SK-N-SH treated with all-trans-retinoic acid at 6 μM for 48 hours (cell line): ENCODE data around the gene HS1BP3.

Source experiments
- ATAC-seq: fragments of 200-7000 bp; cut with Tn5 transposase; 3 replicates; pipeline ENCODE4 v1.9.1; 2020; ENCODE audit warnings: mild to moderate bottlenecking, moderate library complexity
- ARNTL ChIP-seq: fragments of 450-650 bp; formaldehyde crosslinking; IDR thresholded peaks from 2 replicates; pipeline ENCODE4 v1.5.0; 2020; ENCODE audit warnings: low read depth, mild to moderate bottlenecking, moderate library complexity, borderline replicate concordance
- BACH2 ChIP-seq: fragments of 250-450 bp; sonication (Bioruptor Pico); IDR thresholded peaks from 2 replicates; pipeline ENCODE4 v1.9.0; 2021; ENCODE audit warnings: mild to moderate bottlenecking, borderline replicate concordance
- CREB5 ChIP-seq: fragments of 250-450 bp; sonication (Bioruptor Pico); IDR thresholded peaks from 2 replicates; pipeline ENCODE4 v1.5.1; 2020; ENCODE audit warnings: low read depth, mild to moderate bottlenecking, moderate library complexity
- CSDC2 ChIP-seq: fragments of 250-450 bp; sonication (Bioruptor Pico); IDR thresholded peaks from 2 replicates; pipeline ENCODE4 v1.5.0; 2020; ENCODE audit warnings: mild to moderate bottlenecking, moderate library complexity
- GLIS3 ChIP-seq: fragments of 250-450 bp; sonication (Bioruptor Pico); IDR thresholded peaks from 2 replicates; pipeline ENCODE4 v1.5.0; 2020; ENCODE audit warnings: mild to moderate bottlenecking, moderate library complexity
- OSR1 ChIP-seq: fragments of 250-450 bp; sonication (Bioruptor Pico); IDR thresholded peaks from 2 replicates; pipeline ENCODE4 v1.8.0; 2022; ENCODE audit warnings: moderate library complexity, mild to moderate bottlenecking, inconsistent platforms
- PPARA ChIP-seq: fragments of 250-450 bp; sonication (Bioruptor Pico); IDR thresholded peaks from 2 replicates; pipeline ENCODE4 v1.5.0; 2020; ENCODE audit warnings: mild to moderate bottlenecking, borderline replicate concordance
- RARB ChIP-seq: fragments of 250-450 bp; sonication (Bioruptor Pico); IDR thresholded peaks from 2 replicates; pipeline ENCODE4 v1.8.0; 2021; ENCODE audit warnings: mild to moderate bottlenecking, moderate library complexity
- SNAI2 ChIP-seq: fragments of 250-450 bp; sonication (Bioruptor Pico); IDR thresholded peaks from 2 replicates; pipeline ENCODE4 v1.5.0; 2020; ENCODE audit warnings: mild to moderate bottlenecking, moderate library complexity
- TOX ChIP-seq: fragments of 250-450 bp; sonication (Bioruptor Pico); IDR thresholded peaks from 2 replicates; pipeline ENCODE4 v1.8.0; 2021; ENCODE audit warnings: mild to moderate bottlenecking, moderate library complexity, borderline replicate concordance
- ZC3H10 ChIP-seq: fragments of 250-450 bp; sonication (Bioruptor Pico); IDR thresholded peaks from 2 replicates; pipeline ENCODE4 v1.5.1; 2021; ENCODE audit warnings: mild to moderate bottlenecking, moderate library complexity
- ZFP3 ChIP-seq: fragments of 250-450 bp; sonication (Bioruptor Pico); IDR thresholded peaks from 2 replicates; pipeline ENCODE4 v1.5.0; 2020; ENCODE audit warnings: mild to moderate bottlenecking, moderate library complexity
- ZFP30 ChIP-seq: fragments of 450-650 bp; formaldehyde crosslinking; IDR thresholded peaks from 2 replicates; pipeline ENCODE4 v1.5.0; 2022; ENCODE audit warnings: mild to moderate bottlenecking, moderate library complexity
- ZNF565 ChIP-seq: fragments of 450-650 bp; formaldehyde crosslinking; conservative IDR thresholded peaks from 2 replicates; pipeline ENCODE4 v1.5.0; 2020; ENCODE audit warnings: low read depth, mild to moderate bottlenecking, moderate library complexity
- ZNF70 ChIP-seq: fragments of 450-650 bp; formaldehyde crosslinking; IDR thresholded peaks from 2 replicates; pipeline ENCODE4 v1.5.0; 2020; ENCODE audit warnings: mild to moderate bottlenecking, moderate library complexity
- ZNF8 ChIP-seq: fragments of 450-650 bp; formaldehyde crosslinking; IDR thresholded peaks from 2 replicates; pipeline ENCODE4 v1.5.0; 2020; ENCODE audit warnings: mild to moderate bottlenecking, moderate library complexity
- TF ChIP-seq, protein P1 (sequence below): fragments of 250-450 bp; sonication (Bioruptor Pico); IDR thresholded peaks from 2 replicates; pipeline ENCODE4 v1.5.0; 2020; ENCODE audit warnings: mild to moderate bottlenecking, moderate library complexity
- TF ChIP-seq, protein P2 (sequence below): fragments of 250-450 bp; sonication (Bioruptor Pico); IDR thresholded peaks from 2 replicates; pipeline ENCODE4 v1.5.1; 2021; ENCODE audit warnings: mild to moderate bottlenecking, moderate library complexity
- TF ChIP-seq, protein P3 (sequence below): fragments of 250-450 bp; sonication (Bioruptor Pico); IDR thresholded peaks from 2 replicates; pipeline ENCODE4 v1.8.0; 2020; ENCODE audit warnings: mild to moderate bottlenecking, moderate library complexity, borderline replicate concordance

Gene HS1BP3

DNA sequence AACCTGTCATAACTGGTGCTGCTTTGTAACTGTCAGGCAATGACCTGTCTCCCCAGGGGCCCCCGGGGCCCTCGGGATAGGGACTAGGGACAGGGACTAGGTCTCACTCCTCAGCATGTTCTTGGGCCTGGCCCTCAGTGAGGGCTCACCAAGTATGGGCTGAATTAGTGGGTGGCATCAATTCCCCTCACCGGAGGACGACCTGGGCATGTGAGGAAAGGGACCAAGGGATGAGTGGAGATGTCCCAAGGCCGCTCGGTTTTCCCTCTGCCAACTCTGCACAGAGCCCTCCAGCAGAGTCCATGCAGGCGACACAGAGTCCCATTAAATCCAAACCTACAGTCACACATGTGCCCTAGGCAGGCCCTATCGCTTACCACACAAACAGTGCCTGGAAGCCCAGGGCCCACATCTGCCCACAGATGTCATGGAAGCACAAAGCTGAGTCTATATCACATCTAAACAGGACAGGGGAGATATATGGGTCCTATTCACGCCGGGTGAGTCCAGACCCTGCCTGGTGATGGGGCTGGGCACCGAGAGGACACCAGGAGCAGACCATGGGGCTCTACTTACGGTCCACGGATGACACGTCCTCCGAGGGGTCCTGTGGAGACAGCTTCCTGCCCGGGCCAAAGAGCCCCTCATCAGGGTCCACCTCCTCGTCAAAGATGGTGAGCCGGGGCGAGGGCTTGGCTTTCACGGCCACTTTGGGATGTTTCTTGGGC lies 26.6 kb downstream of the HS1BP3 start:
- TF ChIP-seq ZNF70 (CRISPR knock-in tag) (no peak), ZFP30 (CRISPR knock-in tag) (no peak), PPARA (CRISPR knock-in tag) (no peak), CSDC2 (CRISPR knock-in tag) (no peak)
- no peak for ATAC-seq

DNA sequence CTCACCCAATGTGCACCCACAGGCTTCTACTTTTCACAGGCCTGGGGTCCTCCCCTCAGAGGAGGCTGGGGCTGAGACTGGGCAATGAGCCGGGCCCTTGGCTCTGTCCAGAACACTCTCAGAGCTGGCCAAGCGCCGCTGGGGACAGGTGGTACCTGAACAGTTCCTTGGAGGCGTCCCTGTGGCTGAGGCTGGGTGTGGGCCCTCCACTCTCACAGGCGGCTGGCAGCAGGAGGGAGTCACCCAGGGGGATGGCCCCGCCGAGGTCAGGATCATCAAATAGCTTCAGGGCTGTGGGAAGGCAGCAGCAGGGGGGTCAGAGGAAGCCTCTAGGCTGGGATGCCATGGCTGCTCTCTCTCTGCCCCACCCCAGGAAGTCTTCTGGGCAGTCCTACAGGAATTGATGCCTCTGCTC lies 27.1 kb downstream of the HS1BP3 start:
- ATAC-seq, result no peak
- TF ChIP-seq ARNTL (CRISPR knock-in tag), result no peak
- no peak for TF ChIP-seq ZFP30 (CRISPR knock-in tag)
- TF ChIP-seq CREB5 (CRISPR knock-in tag), result no peak
- no peak for TF ChIP-seq ZNF8 (CRISPR knock-in tag)
- TF ChIP-seq, protein P1, sequence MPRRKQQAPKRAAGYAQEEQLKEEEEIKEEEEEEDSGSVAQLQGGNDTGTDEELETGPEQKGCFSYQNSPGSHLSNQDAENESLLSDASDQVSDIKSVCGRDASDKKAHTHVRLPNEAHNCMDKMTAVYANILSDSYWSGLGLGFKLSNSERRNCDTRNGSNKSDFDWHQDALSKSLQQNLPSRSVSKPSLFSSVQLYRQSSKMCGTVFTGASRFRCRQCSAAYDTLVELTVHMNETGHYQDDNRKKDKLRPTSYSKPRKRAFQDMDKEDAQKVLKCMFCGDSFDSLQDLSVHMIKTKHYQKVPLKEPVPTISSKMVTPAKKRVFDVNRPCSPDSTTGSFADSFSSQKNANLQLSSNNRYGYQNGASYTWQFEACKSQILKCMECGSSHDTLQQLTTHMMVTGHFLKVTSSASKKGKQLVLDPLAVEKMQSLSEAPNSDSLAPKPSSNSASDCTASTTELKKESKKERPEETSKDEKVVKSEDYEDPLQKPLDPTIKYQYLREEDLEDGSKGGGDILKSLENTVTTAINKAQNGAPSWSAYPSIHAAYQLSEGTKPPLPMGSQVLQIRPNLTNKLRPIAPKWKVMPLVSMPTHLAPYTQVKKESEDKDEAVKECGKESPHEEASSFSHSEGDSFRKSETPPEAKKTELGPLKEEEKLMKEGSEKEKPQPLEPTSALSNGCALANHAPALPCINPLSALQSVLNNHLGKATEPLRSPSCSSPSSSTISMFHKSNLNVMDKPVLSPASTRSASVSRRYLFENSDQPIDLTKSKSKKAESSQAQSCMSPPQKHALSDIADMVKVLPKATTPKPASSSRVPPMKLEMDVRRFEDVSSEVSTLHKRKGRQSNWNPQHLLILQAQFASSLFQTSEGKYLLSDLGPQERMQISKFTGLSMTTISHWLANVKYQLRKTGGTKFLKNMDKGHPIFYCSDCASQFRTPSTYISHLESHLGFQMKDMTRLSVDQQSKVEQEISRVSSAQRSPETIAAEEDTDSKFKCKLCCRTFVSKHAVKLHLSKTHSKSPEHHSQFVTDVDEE (CRISPR knock-in tag), result no peak
- no peak for TF ChIP-seq ZC3H10 (CRISPR knock-in tag)
- TF ChIP-seq BACH2 (CRISPR knock-in tag), result no peak
- no peak for TF ChIP-seq ZNF70 (CRISPR knock-in tag)
- no peak for TF ChIP-seq ZNF565 (CRISPR knock-in tag)
- TF ChIP-seq TOX (CRISPR knock-in tag), result no peak

- ATAC-seq, result no peak
- TF ChIP-seq ZNF565 (CRISPR knock-in tag) (no peak), PPARA (CRISPR knock-in tag) (no peak), ZFP3 (no peak), CSDC2 (CRISPR knock-in tag) (no peak), RARB (CRISPR knock-in tag) (no peak), GLIS3 (CRISPR knock-in tag) (no peak), TOX (CRISPR knock-in tag) (no peak), CREB5 (CRISPR knock-in tag) (no peak), ZC3H10 (CRISPR knock-in tag) (no peak), ZNF8 (CRISPR knock-in tag) (no peak), SNAI2 (CRISPR knock-in tag) (no peak), ZFP30 (CRISPR knock-in tag) (no peak), OSR1 (no peak)
- TF ChIP-seq, protein P2, sequence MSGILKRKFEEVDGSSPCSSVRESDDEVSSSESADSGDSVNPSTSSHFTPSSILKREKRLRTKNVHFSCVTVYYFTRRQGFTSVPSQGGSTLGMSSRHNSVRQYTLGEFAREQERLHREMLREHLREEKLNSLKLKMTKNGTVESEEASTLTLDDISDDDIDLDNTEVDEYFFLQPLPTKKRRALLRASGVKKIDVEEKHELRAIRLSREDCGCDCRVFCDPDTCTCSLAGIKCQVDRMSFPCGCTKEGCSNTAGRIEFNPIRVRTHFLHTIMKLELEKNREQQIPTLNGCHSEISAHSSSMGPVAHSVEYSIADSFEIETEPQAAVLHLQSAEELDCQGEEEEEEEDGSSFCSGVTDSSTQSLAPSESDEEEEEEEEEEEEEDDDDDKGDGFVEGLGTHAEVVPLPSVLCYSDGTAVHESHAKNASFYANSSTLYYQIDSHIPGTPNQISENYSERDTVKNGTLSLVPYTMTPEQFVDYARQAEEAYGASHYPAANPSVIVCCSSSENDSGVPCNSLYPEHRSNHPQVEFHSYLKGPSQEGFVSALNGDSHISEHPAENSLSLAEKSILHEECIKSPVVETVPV (CRISPR knock-in tag), result no peak
- TF ChIP-seq, protein P1 (CRISPR knock-in tag), result no peak
- TF ChIP-seq, protein P3, sequence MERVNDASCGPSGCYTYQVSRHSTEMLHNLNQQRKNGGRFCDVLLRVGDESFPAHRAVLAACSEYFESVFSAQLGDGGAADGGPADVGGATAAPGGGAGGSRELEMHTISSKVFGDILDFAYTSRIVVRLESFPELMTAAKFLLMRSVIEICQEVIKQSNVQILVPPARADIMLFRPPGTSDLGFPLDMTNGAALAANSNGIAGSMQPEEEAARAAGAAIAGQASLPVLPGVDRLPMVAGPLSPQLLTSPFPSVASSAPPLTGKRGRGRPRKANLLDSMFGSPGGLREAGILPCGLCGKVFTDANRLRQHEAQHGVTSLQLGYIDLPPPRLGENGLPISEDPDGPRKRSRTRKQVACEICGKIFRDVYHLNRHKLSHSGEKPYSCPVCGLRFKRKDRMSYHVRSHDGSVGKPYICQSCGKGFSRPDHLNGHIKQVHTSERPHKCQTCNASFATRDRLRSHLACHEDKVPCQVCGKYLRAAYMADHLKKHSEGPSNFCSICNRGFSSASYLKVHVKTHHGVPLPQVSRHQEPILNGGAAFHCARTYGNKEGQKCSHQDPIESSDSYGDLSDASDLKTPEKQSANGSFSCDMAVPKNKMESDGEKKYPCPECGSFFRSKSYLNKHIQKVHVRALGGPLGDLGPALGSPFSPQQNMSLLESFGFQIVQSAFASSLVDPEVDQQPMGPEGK (CRISPR knock-in tag), result no peak
These were observed 27.7 kb downstream of the HS1BP3 start for GRCh38 chr2:20623241-20623640.
